DMS114 treated with DMSO at 0.1 percent for 48 hours (cell line): Measurements from ENCODE around the gene BHMT.
"Not testable (repeated sequence)": the region's sequence is repeated elsewhere in the genome, so short reads cannot be mapped to it uniquely, and the experiment has no call there.

Experiments
- DNase-seq: peaks from one replicate; lab custom pipeline; 2025; ENCODE audit not compliant: unreplicated experiment; lab: John Stamatoyannopoulos, UW

BHMT gene

GRCh38 chr5:79171635-79172245 is 60.1 kb downstream of the BHMT start:
- DNase-seq, result no peak

- DNase-seq, result no peak
These were observed 60.7 kb downstream of the BHMT start for GRCh38 chr5:79172269-79172668.

- DNase-seq, result no peak
These were observed 62.0 kb downstream of the BHMT start for GRCh38 chr5:79173626-79174025.

- not testable (repeated sequence) for DNase-seq
These were observed 68.8 kb downstream of the BHMT start for GRCh38 chr5:79180449-79180848.

GRCh38 chr5:79181419-79182022 is 69.9 kb downstream of the BHMT start:
- no peak for DNase-seq
